ENCODE results near the gene NOL7. TPM values are rescaled to one million over a fixed set of nuclear protein-coding genes. Genes with fewer than 3 reads are reported as not detected.

NOL7 gene
- total RNA-seq, 4 donors from 2014 or later = 62.9 to 133 (median 101) TPM

GRCh38 chr6:13660273-13660672, 45.1 kb downstream of the NOL7 start:
- intact Hi-C loops (cut with DNase I) = no loop called here
- no peaks in the 10 kb centered on the region for H3K27me3 ChIP-seq
- no peaks in the 10 kb centered on the region for H3K9me3 ChIP-seq
- DNase-seq = no peak
- peaks cover 0 to 17% of the 10 kb centered on the region in 2 donors for H3K4me1 ChIP-seq
- 95 to 100% methylated on average over 1 of the region's 1 CpG for WGBS, 2 donors
- no peak for TF ChIP-seq CTCF (IDR thresholded peaks at IDR 0.05)
- TF ChIP-seq POLR2A (IDR thresholded peaks at IDR 0.05) = no peak
- H3K27ac ChIP-seq = no peak overlapping the region
- no peaks in the 10 kb centered on the region for H3K36me3 ChIP-seq
- H3K4me3 ChIP-seq (replicated peaks in 1 of 3) = no peak overlapping the region

- Histone ChIP-seq H3K4me1 (peaks cover 0 to 17% of the 10 kb centered on the region in 2 donors), H3K9me3 (no peaks in the 10 kb centered on the region), H3K4me3 (replicated peaks in 1 of 3) (no peak overlapping the region), H3K27ac (no peak overlapping the region), H3K27me3 (no peaks in the 10 kb centered on the region), H3K36me3 (no peaks in the 10 kb centered on the region)
- 98 to 100% methylated on average over 1 of the region's 1 CpG for WGBS, 2 donors
- no peak for DNase-seq
- intact Hi-C loops (cut with DNase I) = no loop called here
- no peak for TF ChIP-seq CTCF (IDR thresholded peaks at IDR 0.05)
- no peak for TF ChIP-seq POLR2A (IDR thresholded peaks at IDR 0.05)
These were observed 45.8 kb downstream of the NOL7 start for GRCh38 chr6:13660893-13661292.

DNA sequence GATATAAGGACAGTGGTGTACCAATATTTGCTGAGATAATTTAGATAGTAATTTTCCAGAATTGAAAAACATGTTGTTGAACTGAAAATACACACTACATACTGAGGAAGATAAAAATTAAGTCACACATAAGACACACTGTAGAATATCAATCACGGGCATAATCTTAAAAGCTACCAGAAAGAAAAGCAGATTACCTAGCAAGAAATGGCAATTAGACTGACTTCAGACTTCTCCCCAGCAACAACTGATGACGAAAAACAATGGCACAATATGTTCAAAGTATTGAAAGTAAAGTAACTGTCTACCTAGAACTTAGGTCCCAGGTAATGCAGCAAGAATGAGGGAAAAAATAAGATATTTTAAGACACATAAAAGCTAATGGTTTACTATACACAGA, 46.5 kb downstream of the NOL7 start:
- WGBS, 2 donors = 68 to 74% methylated on average over 2 of the region's 2 CpGs
- Histone ChIP-seq H3K9me3 (no peaks in the 10 kb centered on the region), H3K4me1 (peaks cover 0 to 17% of the 10 kb centered on the region in 2 donors), H3K4me3 (replicated peaks in 1 of 3) (no peak overlapping the region), H3K36me3 (no peaks in the 10 kb centered on the region), H3K27ac (no peak overlapping the region), H3K27me3 (no peaks in the 10 kb centered on the region)
- intact Hi-C loops (cut with DNase I) = no loop called here
- no peak for DNase-seq
- TF ChIP-seq POLR2A (IDR thresholded peaks at IDR 0.05) (no peak), CTCF (IDR thresholded peaks at IDR 0.05) (no peak)

DNA sequence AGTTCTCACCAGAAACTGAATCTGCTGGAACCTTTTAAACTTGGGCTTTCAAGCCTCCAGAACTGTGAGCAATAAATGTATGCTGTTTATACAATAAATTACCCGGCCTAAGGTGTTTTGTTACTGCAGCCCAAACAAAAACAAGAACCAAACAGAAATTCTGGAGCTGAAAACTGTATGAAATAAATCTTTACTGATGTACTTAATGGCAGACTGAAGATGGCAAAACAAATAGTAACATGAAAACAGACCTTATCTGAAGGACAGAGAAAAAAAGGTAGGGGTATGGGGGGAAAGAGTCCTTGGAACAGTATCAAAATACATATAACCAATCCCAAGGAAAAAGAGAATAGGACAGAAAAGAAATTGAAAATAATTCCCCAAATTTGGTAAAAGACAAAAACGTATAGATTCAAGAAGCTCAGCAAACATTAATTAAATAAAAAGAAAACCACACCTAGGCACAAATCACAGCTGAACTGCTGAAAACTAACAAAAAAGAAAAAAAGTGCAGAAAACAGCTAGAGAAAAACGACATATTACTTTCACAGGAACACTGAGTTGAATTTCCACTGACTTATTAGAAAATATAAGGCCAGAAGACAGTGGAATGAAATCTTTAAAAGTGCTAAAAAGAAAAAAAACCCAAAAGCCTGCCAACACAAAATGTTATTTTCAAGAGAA, 47.7 kb downstream of the NOL7 start:
- DNase-seq = no peak
- no peak overlapping the region for H3K27ac ChIP-seq
- H3K27me3 ChIP-seq = no peaks in the 10 kb centered on the region
- H3K9me3 ChIP-seq = no peaks in the 10 kb centered on the region
- H3K36me3 ChIP-seq = no peaks in the 10 kb centered on the region
- TF ChIP-seq CTCF (IDR thresholded peaks at IDR 0.05) (no peak), POLR2A (IDR thresholded peaks at IDR 0.05) (no peak)
- no peak overlapping the region for H3K4me3 ChIP-seq (replicated peaks in 1 of 3)
- H3K4me1 ChIP-seq = peaks cover 0 to 22% of the 10 kb centered on the region in 2 donors
- intact Hi-C loops (cut with DNase I) = no loop called here
- WGBS, 2 donors = 92 to 93% methylated on average over 3 of the region's 3 CpGs

GRCh38 chr6:13663986-13664385, 48.9 kb downstream of the NOL7 start:
- no peak overlapping the region for H3K27ac ChIP-seq
- H3K9me3 ChIP-seq = no peaks in the 10 kb centered on the region
- intact Hi-C loops (cut with DNase I) = no loop called here
- TF ChIP-seq CTCF (IDR thresholded peaks at IDR 0.05) = no peak
- TF ChIP-seq POLR2A (IDR thresholded peaks at IDR 0.05) = no peak
- no peak for DNase-seq
- 92 to 94% methylated on average over 4 of the region's 4 CpGs for WGBS, 2 donors
- no peak overlapping the region for H3K4me3 ChIP-seq (replicated peaks in 1 of 3)
- H3K27me3 ChIP-seq = no peaks in the 10 kb centered on the region
- H3K4me1 ChIP-seq = peaks cover 0 to 22% of the 10 kb centered on the region in 2 donors
- H3K36me3 ChIP-seq = no peaks in the 10 kb centered on the region
